IPS DF 6.9 (cell line): Measurements from ENCODE around the gene ITSN2.

Source experiments
- DNase-seq: peaks from one replicate; pipeline ENCODE4 v3.0.0-alpha.2; 2013; ENCODE audit warnings: low read depth, low spot score
- H3K27ac ChIP-seq: one replicate; pipeline ENCODE4 v1.5.1; 2013; ENCODE audit warnings: low read length, control low read depth
- H3K27me3 ChIP-seq: 2 replicates; pipeline ENCODE4 v1.6.1; 2013; ENCODE audit warnings: mild to moderate bottlenecking, low read length; ENCODE audit not compliant: control insufficient read depth, insufficient read depth
- H3K36me3 ChIP-seq: 2 replicates; pipeline ENCODE4 v1.6.1; 2013; ENCODE audit warnings: low read length; ENCODE audit not compliant: control insufficient read depth, insufficient read depth
- H3K4me1 ChIP-seq: 2 replicates; pipeline ENCODE4 v1.6.1; 2013; ENCODE audit warnings: low read length; ENCODE audit not compliant: control insufficient read depth, insufficient read depth
- H3K4me3 ChIP-seq: 2 replicates; pipeline ENCODE4 v1.5.1; 2013; ENCODE audit warnings: mild to moderate bottlenecking, low read length
- H3K9me3 ChIP-seq: 2 replicates; pipeline ENCODE4 v1.6.1; 2013; ENCODE audit warnings: low read length, inconsistent platforms; ENCODE audit not compliant: control insufficient read depth, insufficient read depth
- WGBS: extraction: QIAGEN DNeasy Blood & Tissue Kit; methylation state at CpG from one replicate; pipeline ENCODE4 v1.1.7; 2013; ENCODE audit warnings: mixed read lengths, missing lambda C conversion rate; ENCODE audit not compliant: insufficient read length, insufficient coverage; 5-methylcytosine and 5-hydroxymethylcytosine counted together

The ITSN2 gene

GRCh38 chr2:24394998-24395397, 34.7 kb upstream of the ITSN2 start:
- Histone ChIP-seq H3K4me3 (no peak overlapping the region), H3K27ac (no peak overlapping the region)
- no CpG with 5 or more reads among the region's 4 CpGs for WGBS

GRCh38 chr2:24392542-24393059, 32.3 kb upstream of the ITSN2 start:
- Histone ChIP-seq H3K27me3 (no peaks in the 10 kb centered on the region), H3K27ac (no peak overlapping the region), H3K9me3 (no peaks in the 10 kb centered on the region), H3K4me3 (no peak overlapping the region), H3K4me1 (no peaks in the 10 kb centered on the region), H3K36me3 (no peaks in the 10 kb centered on the region)
- no CpG with 5 or more reads among the region's 5 CpGs for WGBS
- DNase-seq, result no peak

More at GRCh38 chr2:24394998-24395397, 34.7 kb upstream of the ITSN2 start:
- H3K9me3 ChIP-seq, result no peaks in the 10 kb centered on the region
- H3K4me1 ChIP-seq, result no peaks in the 10 kb centered on the region
- H3K27me3 ChIP-seq, result no peaks in the 10 kb centered on the region
- H3K36me3 ChIP-seq, result no peaks in the 10 kb centered on the region
- no peak for DNase-seq

- H3K4me3 ChIP-seq, result no peak overlapping the region
- no CpG with 5 or more reads among the region's 2 CpGs for WGBS
- no peaks in the 10 kb centered on the region for H3K27me3 ChIP-seq
- H3K9me3 ChIP-seq, result no peaks in the 10 kb centered on the region
- no peak for DNase-seq
- H3K27ac ChIP-seq, result no peak overlapping the region
- no peaks in the 10 kb centered on the region for H3K36me3 ChIP-seq
- H3K4me1 ChIP-seq, result peaks cover 1% of the 10 kb centered on the region; the same call in 1 of the 2 replicates
These were observed 25.0 kb upstream of the ITSN2 start for GRCh38 chr2:24385366-24385765.

- Histone ChIP-seq H3K4me1 (peaks cover 1% of the 10 kb centered on the region; the same call in 1 of the 2 replicates), H3K36me3 (no peaks in the 10 kb centered on the region), H3K27me3 (no peaks in the 10 kb centered on the region), H3K27ac (no peak overlapping the region), H3K4me3 (no peak overlapping the region), H3K9me3 (no peaks in the 10 kb centered on the region)
- no CpG with 5 or more reads among the region's 10 CpGs for WGBS
- peak; percentile 50 for DNase-seq
These were observed 22.2 kb upstream of the ITSN2 start for GRCh38 chr2:24382363-24383073.

- H3K4me3 ChIP-seq, result no peak overlapping the region
- no peaks in the 10 kb centered on the region for H3K36me3 ChIP-seq
- H3K27ac ChIP-seq, result no peak overlapping the region
- H3K4me1 ChIP-seq, result peaks cover 1% of the 10 kb centered on the region; the same call in 1 of the 2 replicates
- H3K9me3 ChIP-seq, result no peaks in the 10 kb centered on the region
- WGBS, result no CpG with 5 or more reads among the region's 2 CpGs
- no peak for DNase-seq
- no peaks in the 10 kb centered on the region for H3K27me3 ChIP-seq
These were observed 20.5 kb upstream of the ITSN2 start for GRCh38 chr2:24380820-24381219.

- no peak overlapping the region for H3K4me3 ChIP-seq
- no peak for DNase-seq
- no peaks in the 10 kb centered on the region for H3K9me3 ChIP-seq
- H3K27me3 ChIP-seq, result no peaks in the 10 kb centered on the region
- H3K36me3 ChIP-seq, result no peaks in the 10 kb centered on the region
- no peak overlapping the region for H3K27ac ChIP-seq
- no CpG with 5 or more reads among the region's 8 CpGs for WGBS
- no peaks in the 10 kb centered on the region for H3K4me1 ChIP-seq
These were observed 15.2 kb upstream of the ITSN2 start for GRCh38 chr2:24375349-24376087.

GRCh38 chr2:24374301-24374700, 14.0 kb upstream of the ITSN2 start:
- no peak for DNase-seq

GRCh38 chr2:24372033-24372432, 11.7 kb upstream of the ITSN2 start:
- Histone ChIP-seq H3K27ac (no peak overlapping the region), H3K4me1 (no peaks in the 10 kb centered on the region), H3K4me3 (no peak overlapping the region), H3K9me3 (no peaks in the 10 kb centered on the region), H3K27me3 (no peaks in the 10 kb centered on the region), H3K36me3 (no peaks in the 10 kb centered on the region)
- no peak for DNase-seq
- WGBS, result no CpG with 5 or more reads among the region's 7 CpGs

More at GRCh38 chr2:24374301-24374700, 14.0 kb upstream of the ITSN2 start:
- H3K36me3 ChIP-seq, result no peaks in the 10 kb centered on the region
- no peak overlapping the region for H3K27ac ChIP-seq
- no CpG with 5 or more reads among the region's 4 CpGs for WGBS
- H3K27me3 ChIP-seq, result no peaks in the 10 kb centered on the region
- no peaks in the 10 kb centered on the region for H3K4me1 ChIP-seq
- no peak overlapping the region for H3K4me3 ChIP-seq
- no peaks in the 10 kb centered on the region for H3K9me3 ChIP-seq

GRCh38 chr2:24365826-24366225, 5.5 kb upstream of the ITSN2 start:
- H3K4me1 ChIP-seq, result no peaks in the 10 kb centered on the region; the same call in 1 of the 2 replicates
- H3K4me3 ChIP-seq, result no peak overlapping the region
- H3K9me3 ChIP-seq, result no peaks in the 10 kb centered on the region
- no peaks in the 10 kb centered on the region for H3K36me3 ChIP-seq
- no CpG with 5 or more reads among the region's 5 CpGs for WGBS
- H3K27me3 ChIP-seq, result no peaks in the 10 kb centered on the region
- H3K27ac ChIP-seq, result no peak overlapping the region
- DNase-seq, result no peak

GRCh38 chr2:24365051-24365450, 4.7 kb upstream of the ITSN2 start:
- no peaks in the 10 kb centered on the region for H3K9me3 ChIP-seq
- no peak overlapping the region for H3K4me3 ChIP-seq
- no peaks in the 10 kb centered on the region; the same call in 1 of the 2 replicates for H3K4me1 ChIP-seq
- no CpG with 5 or more reads among the region's 7 CpGs for WGBS
- H3K27me3 ChIP-seq, result no peaks in the 10 kb centered on the region
- no peaks in the 10 kb centered on the region for H3K36me3 ChIP-seq
- DNase-seq, result no peak
- H3K27ac ChIP-seq, result no peak overlapping the region
